ENCODE measurements around the gene TBC1D14.

GRCh38 chr4:6896035-6896434, 13.6 kb upstream of the TBC1D14 start:
- TF ChIP-seq, protein P1, sequence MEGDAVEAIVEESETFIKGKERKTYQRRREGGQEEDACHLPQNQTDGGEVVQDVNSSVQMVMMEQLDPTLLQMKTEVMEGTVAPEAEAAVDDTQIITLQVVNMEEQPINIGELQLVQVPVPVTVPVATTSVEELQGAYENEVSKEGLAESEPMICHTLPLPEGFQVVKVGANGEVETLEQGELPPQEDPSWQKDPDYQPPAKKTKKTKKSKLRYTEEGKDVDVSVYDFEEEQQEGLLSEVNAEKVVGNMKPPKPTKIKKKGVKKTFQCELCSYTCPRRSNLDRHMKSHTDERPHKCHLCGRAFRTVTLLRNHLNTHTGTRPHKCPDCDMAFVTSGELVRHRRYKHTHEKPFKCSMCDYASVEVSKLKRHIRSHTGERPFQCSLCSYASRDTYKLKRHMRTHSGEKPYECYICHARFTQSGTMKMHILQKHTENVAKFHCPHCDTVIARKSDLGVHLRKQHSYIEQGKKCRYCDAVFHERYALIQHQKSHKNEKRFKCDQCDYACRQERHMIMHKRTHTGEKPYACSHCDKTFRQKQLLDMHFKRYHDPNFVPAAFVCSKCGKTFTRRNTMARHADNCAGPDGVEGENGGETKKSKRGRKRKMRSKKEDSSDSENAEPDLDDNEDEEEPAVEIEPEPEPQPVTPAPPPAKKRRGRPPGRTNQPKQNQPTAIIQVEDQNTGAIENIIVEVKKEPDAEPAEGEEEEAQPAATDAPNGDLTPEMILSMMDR (IDR thresholded peaks at IDR 0.05 in 8 of 11, conservative IDR thresholded peaks at IDR 0.05 in 3 of 11) = no peak
- no peak for TF ChIP-seq POLR2AphosphoS5 (IDR thresholded peaks at IDR 0.05)

Measured in spleen (tissue), 7 donors.